Liver (tissue), 9 donors: ENCODE measurements around the gene BMP10. TPM values are rescaled to one million over a fixed set of nuclear protein-coding genes. Genes with fewer than 3 reads are reported as not detected.
A peak's percentile ranks its signal among the peaks of the same experiment; 100 is the strongest.

Experiments used
- DNase-seq: peaks from one replicate; pipeline ENCODE4 v3.0.0-alpha.2; 2017; ENCODE audit warnings: low spot score
- H3K27ac ChIP-seq, 2 donors: one replicate each; pipeline ENCODE4 v1.7.0; 2013; ENCODE audit warnings: inconsistent platforms in 2 of 2, low read length in 2 of 2, control low read depth in 1 of 2, low read depth in 1 of 2, mild to moderate bottlenecking in 1 of 2
- H3K27me3 ChIP-seq, 4 donors: one replicate each; pipeline versions ENCODE4 v1.6.1 to v1.7.0; 2013; ENCODE audit warnings: low read length in 3 of 4, inconsistent platforms in 1 of 4, mild to moderate bottlenecking in 1 of 4, moderate library complexity in 1 of 4; ENCODE audit not compliant: control insufficient read depth in 4 of 4, insufficient read depth in 4 of 4
- H3K36me3 ChIP-seq, 4 donors: one replicate each; pipeline versions ENCODE4 v1.6.1 to v1.7.0; 2013; ENCODE audit warnings: low read length in 3 of 4, mild to moderate bottlenecking in 3 of 4, low read depth in 1 of 4, moderate library complexity in 1 of 4; ENCODE audit not compliant: control insufficient read depth in 4 of 4, insufficient read depth in 3 of 4
- H3K4me1 ChIP-seq, 4 donors: one replicate each; pipeline versions ENCODE4 v1.6.1 to v1.7.0; 2013; ENCODE audit warnings: low read length in 3 of 4, mild to moderate bottlenecking in 3 of 4, moderate library complexity in 1 of 4; ENCODE audit not compliant: control insufficient read depth in 4 of 4, insufficient read depth in 4 of 4
- H3K4me3 ChIP-seq, 3 donors: one replicate each; pipeline versions ENCODE4 v1.6.1 to v1.7.0; 2013; ENCODE audit warnings: low read length in 3 of 3, control low read depth in 1 of 3, low read depth in 1 of 3, mild to moderate bottlenecking in 1 of 3
- H3K9ac ChIP-seq, 2 donors: one replicate each; pipeline ENCODE4 v1.7.0; 2013; ENCODE audit warnings: low read length in 2 of 2, mild to moderate bottlenecking in 2 of 2, moderate library complexity in 2 of 2, control low read depth in 1 of 2, low read depth in 1 of 2
- H3K9me3 ChIP-seq, 4 donors: one replicate each; pipeline versions ENCODE4 v1.6.1 to v1.7.0; 2013; ENCODE audit warnings: low read length in 3 of 4; ENCODE audit not compliant: control insufficient read depth in 4 of 4
- ATF3 ChIP-seq: IDR thresholded peaks from 2 replicates; pipeline ENCODE4 v1.6.1; 2016; ENCODE audit warnings: antibody characterized with exemption
- CTCF ChIP-seq: fragments of 150-350 bp; IDR thresholded peaks from 2 replicates; pipeline ENCODE4 v1.5.1; 2017; ENCODE audit warnings: improper control_type of control experiment, low read depth, low read length; ENCODE audit not compliant: missing input control
- EGR1 ChIP-seq, 2 donors: IDR thresholded peaks; 2 replicates each; pipeline ENCODE4 v1.6.1; 2016 to 2018; ENCODE audit warnings: antibody characterized with exemption in 2 of 2, low read depth in 2 of 2
- FOXA1 ChIP-seq: IDR thresholded peaks from 2 replicates; pipeline ENCODE4 v1.6.1; 2016; ENCODE audit warnings: antibody characterized with exemption
- FOXA2 ChIP-seq: IDR thresholded peaks from 2 replicates; pipeline ENCODE4 v1.6.1; 2016; ENCODE audit warnings: antibody characterized with exemption
- GABPA ChIP-seq, 2 donors: IDR thresholded peaks in 1 of 2; conservative IDR thresholded peaks in 1 of 2; 2 replicates each; pipeline ENCODE4 v1.6.1; 2016; ENCODE audit warnings: antibody characterized with exemption in 2 of 2, mild to moderate bottlenecking in 1 of 2, moderate library complexity in 1 of 2
- HNF4A ChIP-seq, 2 donors: conservative IDR thresholded peaks; 2 replicates each; pipeline ENCODE4 v1.6.1; 2016; ENCODE audit warnings: antibody characterized with exemption in 2 of 2, mild to moderate bottlenecking in 2 of 2
- HNF4G ChIP-seq: IDR thresholded peaks from 2 replicates; pipeline ENCODE4 v1.6.1; 2016; ENCODE audit warnings: antibody characterized with exemption
- JUND ChIP-seq, 2 donors: IDR thresholded peaks; 2 replicates each; pipeline ENCODE4 v1.6.1; 2016; ENCODE audit warnings: antibody characterized with exemption in 2 of 2
- MAX ChIP-seq: IDR thresholded peaks from 2 replicates; pipeline ENCODE4 v1.6.1; 2016; ENCODE audit warnings: antibody characterized with exemption
- NR2F2 ChIP-seq: IDR thresholded peaks from 2 replicates; pipeline ENCODE4 v1.6.1; 2016; ENCODE audit warnings: antibody characterized with exemption
- REST ChIP-seq: IDR thresholded peaks from 2 replicates; pipeline ENCODE4 v1.6.1; 2016; ENCODE audit warnings: antibody characterized with exemption, mild to moderate bottlenecking
- RXRA ChIP-seq, 2 donors: IDR thresholded peaks; 2 replicates each; pipeline ENCODE4 v1.6.1; 2017 to 2018; ENCODE audit warnings: antibody characterized with exemption in 2 of 2, mild to moderate bottlenecking in 1 of 2
- SP1 ChIP-seq: IDR thresholded peaks from 2 replicates; pipeline ENCODE4 v1.6.1; 2018; ENCODE audit warnings: antibody characterized with exemption, mild to moderate bottlenecking
- TAF1 ChIP-seq: conservative IDR thresholded peaks from 2 replicates; pipeline ENCODE4 v1.6.1; 2016; ENCODE audit warnings: antibody characterized with exemption, mild to moderate bottlenecking
- YY1 ChIP-seq: IDR thresholded peaks from 2 replicates; pipeline ENCODE4 v1.6.1; 2016; ENCODE audit warnings: antibody characterized with exemption, mild to moderate bottlenecking
- ZBTB33 ChIP-seq: IDR thresholded peaks from 2 replicates; pipeline ENCODE4 v1.6.1; 2016; ENCODE audit warnings: antibody characterized with exemption
- WGBS: extraction: QIAGEN DNeasy Blood & Tissue Kit; methylation state at CpG from one replicate; pipeline ENCODE4 v1.1.7; 2013; 5-methylcytosine and 5-hydroxymethylcytosine counted together
- polyA plus RNA-seq, 2 donors: library from polyadenylated mRNA; stranded (reverse) in 1 of 2; unstranded in 1 of 2; fragments of 200-250 nt in 1 of 2; fragments of >200 nt in 1 of 2; fragmentation: Nextera tagmentation in 1 of 2; extraction: Ambion mirVana in 1 of 2; gene quantifications; one replicate each; pipeline versions ENCODE4 v1.2.1 to v1.2.3, GENCODE V29; 2013 to 2015
- total RNA-seq, 2 donors: library from RNA; depleted of rRNA; stranded (reverse); fragments of >200 nt; gene quantifications; one replicate each; pipeline ENCODE4 v1.2.3, GENCODE V29; 2014
- donor health status: healthy.
- donor health status: healthy.
- donor health status: healthy.
- donor health status: healthy.
- donor health status: healthy.

The BMP10 gene
- total and polyA plus RNA-seq, 4 donors = 0.39 to 10.0 (median 8.7) TPM

GRCh38 chr2:68832233-68832869 lies 38.8 kb downstream of the BMP10 start:
- H3K9me3 ChIP-seq = no peaks in the 10 kb centered on the region
- H3K27me3 ChIP-seq = no peaks in the 10 kb centered on the region
- peak overlapping the region; percentile 58 to 68 for H3K27ac ChIP-seq
- no peak overlapping the region for H3K9ac ChIP-seq
- H3K4me3 ChIP-seq = no peak overlapping the region
- no peaks in the 10 kb centered on the region for H3K36me3 ChIP-seq
- no peak for DNase-seq
- 62% methylated on average over 8 of the region's 8 CpGs for WGBS
- TF ChIP-seq RXRA (IDR thresholded peaks at IDR 0.05) (peak in 1 of 2 donors; percentile 44), JUND (IDR thresholded peaks at IDR 0.05) (peak; percentile 23 to 37), MAX (no peak), NR2F2 (peak; percentile 35), ATF3 (no peak), SP1 (peak; percentile 9)
- H3K4me1 ChIP-seq = peaks cover 0 to 6% (median 2%) of the 10 kb centered on the region in 4 donors

- 78% methylated on average over 3 of the region's 3 CpGs for WGBS
- DNase-seq = no peak
- peaks cover 0 to 6% (median 2%) of the 10 kb centered on the region in 4 donors for H3K4me1 ChIP-seq
- peak overlapping the region; percentile 58 to 68 for H3K27ac ChIP-seq
- no peaks in the 10 kb centered on the region for H3K9me3 ChIP-seq
- no peaks in the 10 kb centered on the region for H3K36me3 ChIP-seq
- TF ChIP-seq REST = no peak
- TF ChIP-seq ZBTB33 = no peak
- no peak for TF ChIP-seq TAF1
- TF ChIP-seq GABPA (IDR thresholded peaks at IDR 0.05 in 1 of 2, conservative IDR thresholded peaks at IDR 0.05 in 1 of 2) = no peak
- no peak for TF ChIP-seq JUND (IDR thresholded peaks at IDR 0.05)
- TF ChIP-seq HNF4G = no peak
- TF ChIP-seq HNF4A (conservative IDR thresholded peaks at IDR 0.05) = no peak
- no peak for TF ChIP-seq EGR1 (IDR thresholded peaks at IDR 0.05; ENCODE audit: low read depth in 2 of 2)
- TF ChIP-seq CTCF = no peak
- no peak for TF ChIP-seq ATF3
- TF ChIP-seq MAX = no peak
- TF ChIP-seq RXRA (IDR thresholded peaks at IDR 0.05) = no peak
- no peak for TF ChIP-seq YY1
- no peak for TF ChIP-seq FOXA1
- no peak for TF ChIP-seq FOXA2
- H3K4me3 ChIP-seq = no peak overlapping the region
- H3K9ac ChIP-seq = no peak overlapping the region
- H3K27me3 ChIP-seq = no peaks in the 10 kb centered on the region
These were observed 39.4 kb downstream of the BMP10 start for GRCh38 chr2:68831686-68832232.
